Measurements from ENCODE around the gene PDCD7. TPM values are rescaled to one million over a fixed set of nuclear protein-coding genes. Genes with fewer than 3 reads are reported as not detected.

PDCD7 gene
- total and polyA plus RNA-seq, 2 of the 4 experiments (the other 2 are of a cell fraction): 4.7 to 12.3 TPM

- Histone ChIP-seq H3K36me3 (ENCODE audit: control insufficient read depth, insufficient read depth, low read length) (peaks cover 35% of the 10 kb centered on the region), H3K4ac (ENCODE audit: low read depth, low read length) (no peak overlapping the region), H2AFZ (replicated peaks; ENCODE audit: low read length, poor library complexity) (no peak overlapping the region), H2BK20ac (ENCODE audit: low read depth, low read length) (no peak overlapping the region), H3K18ac (ENCODE audit: low read depth, low read length) (no peak overlapping the region), H4K5ac (ENCODE audit: low read depth, low read length) (no peak overlapping the region), H3K79me1 (ENCODE audit: low read depth in 1 of 2, low read length in 2 of 2) (no peaks in the 10 kb centered on the region; a peak in 1 of 4 replicates), H2BK120ac (ENCODE audit: low read depth, low read length) (no peak overlapping the region), H4K8ac (ENCODE audit: low read depth in 2 of 2, low read length in 2 of 2) (no peak overlapping the region), H2BK15ac (ENCODE audit: low read depth, low read length) (no peak overlapping the region), H4K20me1 (ENCODE audit: insufficient read depth, low read length) (no peaks in the 10 kb centered on the region; the same call in 1 of the 2 replicates), H3K4me3 (ENCODE audit: insufficient read depth, low read depth, low read length) (no peak overlapping the region), H3K9ac (ENCODE audit: low read depth, low read length) (no peak overlapping the region), H3K56ac (ENCODE audit: extremely low read depth, insufficient read depth, low read length) (no peak overlapping the region), H2BK5ac (ENCODE audit: low read depth, low read length, poor library complexity, severe bottlenecking) (no peak overlapping the region), H3K9me3 (ENCODE audit: control insufficient read depth, insufficient read depth, low read length) (no peaks in the 10 kb centered on the region), H3K23ac (ENCODE audit: low read depth, low read length) (no peak overlapping the region), H3K4me1 (ENCODE audit: control insufficient read depth, insufficient read depth, low read length) (no peaks in the 10 kb centered on the region), H2AK5ac (ENCODE audit: low read depth, low read length) (no peak overlapping the region), H3K14ac (replicated peaks; ENCODE audit: low read depth, low read length) (no peak overlapping the region), H2AK9ac (replicated peaks; ENCODE audit: low read depth, low read length, poor library complexity) (no peak overlapping the region), H3K27ac (ENCODE audit: insufficient read depth, low read length) (no peak overlapping the region), H4K91ac (ENCODE audit: insufficient read depth, low read depth, low read length) (no peak overlapping the region), H3K4me2 (ENCODE audit: low read depth, low read length) (no peak overlapping the region), H3K27me3 (ENCODE audit: control insufficient read depth, insufficient read depth, low read length) (no peaks in the 10 kb centered on the region), H3K9me1 (ENCODE audit: insufficient read depth, low read length) (no peaks in the 10 kb centered on the region)
- POLR2A ChIA-PET (ENCODE audit: unreplicated experiment): no interaction called here
- no peak for ATAC-seq (ENCODE audit: low read depth)
- no CpG with 5 or more reads among the region's 7 CpGs for WGBS, 2 experiments (ENCODE audit: extremely low coverage in 2 of 2, insufficient read length in 1 of 2)
- CTCF ChIA-PET: interaction anchor here (1.2 to 1.6 kb wide), 3 partner anchors 11 to 104 kb away, joined by 4 to 11 read pairs (median 9); no protein-coding TSS in a partner anchor
- BruUV-seq (replicated peaks): no TSS peak
- no peak for DNase-seq
- no peak for TF ChIP-seq RCOR1 (IDR thresholded peaks at IDR 0.05; ENCODE audit: insufficient replicate concordance, low read length)
- TF ChIP-seq CHD1 (IDR thresholded peaks at IDR 0.05; ENCODE audit: low read depth, low read length): no peak
- no peak for TF ChIP-seq FOS (IDR thresholded peaks at IDR 0.05; ENCODE audit: low read depth, low read length)
- no peak for TF ChIP-seq MXI1 (IDR thresholded peaks at IDR 0.05; ENCODE audit: borderline replicate concordance, low read depth, low read length)
- TF ChIP-seq, protein P1, sequence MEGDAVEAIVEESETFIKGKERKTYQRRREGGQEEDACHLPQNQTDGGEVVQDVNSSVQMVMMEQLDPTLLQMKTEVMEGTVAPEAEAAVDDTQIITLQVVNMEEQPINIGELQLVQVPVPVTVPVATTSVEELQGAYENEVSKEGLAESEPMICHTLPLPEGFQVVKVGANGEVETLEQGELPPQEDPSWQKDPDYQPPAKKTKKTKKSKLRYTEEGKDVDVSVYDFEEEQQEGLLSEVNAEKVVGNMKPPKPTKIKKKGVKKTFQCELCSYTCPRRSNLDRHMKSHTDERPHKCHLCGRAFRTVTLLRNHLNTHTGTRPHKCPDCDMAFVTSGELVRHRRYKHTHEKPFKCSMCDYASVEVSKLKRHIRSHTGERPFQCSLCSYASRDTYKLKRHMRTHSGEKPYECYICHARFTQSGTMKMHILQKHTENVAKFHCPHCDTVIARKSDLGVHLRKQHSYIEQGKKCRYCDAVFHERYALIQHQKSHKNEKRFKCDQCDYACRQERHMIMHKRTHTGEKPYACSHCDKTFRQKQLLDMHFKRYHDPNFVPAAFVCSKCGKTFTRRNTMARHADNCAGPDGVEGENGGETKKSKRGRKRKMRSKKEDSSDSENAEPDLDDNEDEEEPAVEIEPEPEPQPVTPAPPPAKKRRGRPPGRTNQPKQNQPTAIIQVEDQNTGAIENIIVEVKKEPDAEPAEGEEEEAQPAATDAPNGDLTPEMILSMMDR (conservative IDR thresholded peaks at IDR 0.05; ENCODE audit: low read depth, low read length): no peak
- TF ChIP-seq, protein P2, sequence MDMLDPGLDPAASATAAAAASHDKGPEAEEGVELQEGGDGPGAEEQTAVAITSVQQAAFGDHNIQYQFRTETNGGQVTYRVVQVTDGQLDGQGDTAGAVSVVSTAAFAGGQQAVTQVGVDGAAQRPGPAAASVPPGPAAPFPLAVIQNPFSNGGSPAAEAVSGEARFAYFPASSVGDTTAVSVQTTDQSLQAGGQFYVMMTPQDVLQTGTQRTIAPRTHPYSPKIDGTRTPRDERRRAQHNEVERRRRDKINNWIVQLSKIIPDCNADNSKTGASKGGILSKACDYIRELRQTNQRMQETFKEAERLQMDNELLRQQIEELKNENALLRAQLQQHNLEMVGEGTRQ (IDR thresholded peaks at IDR 0.05; ENCODE audit: low read depth, low read length): no peak
- TF ChIP-seq ELK1 (IDR thresholded peaks at IDR 0.05; ENCODE audit: borderline replicate concordance, low read depth, low read length): no peak
- TF ChIP-seq CEBPB (IDR thresholded peaks at IDR 0.05; ENCODE audit: low read depth, low read length): no peak
- no peak for TF ChIP-seq SMC3 (IDR thresholded peaks at IDR 0.05; ENCODE audit: low read depth, low read length)
- TF ChIP-seq NFE2L2 (IDR thresholded peaks at IDR 0.05; ENCODE audit: low read depth, low read length): no peak
- TF ChIP-seq RFX5 (IDR thresholded peaks at IDR 0.05; ENCODE audit: low read depth, low read length): no peak
- no peak for TF ChIP-seq POLR2A (IDR thresholded peaks at IDR 0.05; ENCODE audit: low read depth, low read length)
- no peak for TF ChIP-seq MAZ (IDR thresholded peaks at IDR 0.05; ENCODE audit: borderline replicate concordance, low read depth, low read length)
- intact Hi-C loops (cut with micrococcal nuclease) (no loop called here), dilution Hi-C loops (cut with HindIII; ENCODE audit: low sequenced_read_pairs, unreplicated experiment) (no loop called here), in situ Hi-C loops (cut with MboI; ENCODE audit: low sequenced_read_pairs) (no loop called here)
Measured at GRCh38 chr15:65100442-65100841, 33.2 kb downstream of the PDCD7 start.
